ENCODE results near the gene ARAP3.
"Not testable (repeated sequence)": the region's sequence is repeated elsewhere in the genome, so short reads cannot be mapped to it uniquely, and the experiment has no call there.

Gene ARAP3

DNA sequence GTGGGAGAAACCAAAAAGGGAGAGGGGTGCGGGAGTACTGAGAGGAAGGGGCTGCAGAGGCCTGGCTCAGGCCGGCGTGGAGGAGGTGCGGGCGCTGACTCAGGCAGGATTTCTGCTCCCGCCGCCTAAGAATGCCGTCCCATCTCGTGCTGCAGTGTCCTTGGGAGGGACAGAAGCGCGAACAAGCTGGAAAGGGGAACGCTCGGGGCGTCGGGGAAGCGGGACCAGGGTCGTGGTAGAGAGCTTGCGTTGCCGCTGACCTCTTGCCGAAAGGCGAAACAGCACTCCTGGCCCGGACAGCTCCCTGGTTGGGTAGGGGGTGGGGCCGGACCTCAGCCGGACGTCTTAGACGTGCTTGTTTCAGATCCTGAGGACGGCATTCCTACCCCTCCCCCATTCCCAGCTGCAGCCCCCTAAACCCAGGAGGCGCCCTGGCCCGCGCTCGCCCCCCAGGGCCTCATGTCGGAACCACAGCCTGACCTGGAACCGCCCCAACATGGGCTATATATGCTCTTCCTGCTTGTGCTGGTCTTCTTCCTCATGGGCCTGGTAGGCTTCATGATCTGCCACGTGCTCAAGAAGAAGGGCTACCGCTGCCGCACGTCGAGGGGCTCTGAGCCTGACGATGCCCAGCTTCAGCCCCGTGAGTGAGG lies 44.1 kb downstream of the ARAP3 start:
- DNase-seq = peak; percentile 43 to 51

DNA sequence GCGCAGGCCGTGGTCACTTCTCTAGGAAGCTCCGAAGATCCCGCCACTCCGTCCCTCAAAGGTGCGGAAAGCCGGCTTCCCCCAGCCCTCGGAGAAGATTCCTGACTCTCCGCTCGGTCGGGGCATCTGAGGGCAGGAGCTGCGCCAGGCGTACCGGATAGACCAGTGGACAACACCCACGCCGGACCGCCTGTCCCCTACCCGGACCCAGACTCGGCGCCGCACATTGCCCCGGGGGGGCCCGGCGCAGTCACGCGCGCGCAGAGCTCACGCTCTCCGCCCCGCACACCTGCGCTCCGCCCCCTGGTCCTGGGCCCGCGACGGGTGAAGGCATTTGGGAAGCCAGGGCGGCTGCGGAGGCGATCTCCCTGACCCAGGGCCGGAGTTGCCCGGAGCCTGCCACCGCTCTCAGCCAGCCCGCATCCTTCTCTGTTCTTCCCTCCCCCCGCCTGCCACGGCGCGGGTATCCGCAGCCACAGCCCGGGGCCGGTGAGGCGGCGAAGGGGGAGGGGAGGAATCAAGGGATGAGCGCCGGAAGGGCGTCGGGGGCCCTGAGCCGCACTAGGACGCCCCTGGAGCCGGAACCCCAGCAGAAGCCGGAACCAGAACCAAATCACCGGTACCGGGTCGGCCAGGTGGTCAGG lies 44.8 kb downstream of the ARAP3 start:
- DNase-seq = peak; percentile 40 to 43

DNA sequence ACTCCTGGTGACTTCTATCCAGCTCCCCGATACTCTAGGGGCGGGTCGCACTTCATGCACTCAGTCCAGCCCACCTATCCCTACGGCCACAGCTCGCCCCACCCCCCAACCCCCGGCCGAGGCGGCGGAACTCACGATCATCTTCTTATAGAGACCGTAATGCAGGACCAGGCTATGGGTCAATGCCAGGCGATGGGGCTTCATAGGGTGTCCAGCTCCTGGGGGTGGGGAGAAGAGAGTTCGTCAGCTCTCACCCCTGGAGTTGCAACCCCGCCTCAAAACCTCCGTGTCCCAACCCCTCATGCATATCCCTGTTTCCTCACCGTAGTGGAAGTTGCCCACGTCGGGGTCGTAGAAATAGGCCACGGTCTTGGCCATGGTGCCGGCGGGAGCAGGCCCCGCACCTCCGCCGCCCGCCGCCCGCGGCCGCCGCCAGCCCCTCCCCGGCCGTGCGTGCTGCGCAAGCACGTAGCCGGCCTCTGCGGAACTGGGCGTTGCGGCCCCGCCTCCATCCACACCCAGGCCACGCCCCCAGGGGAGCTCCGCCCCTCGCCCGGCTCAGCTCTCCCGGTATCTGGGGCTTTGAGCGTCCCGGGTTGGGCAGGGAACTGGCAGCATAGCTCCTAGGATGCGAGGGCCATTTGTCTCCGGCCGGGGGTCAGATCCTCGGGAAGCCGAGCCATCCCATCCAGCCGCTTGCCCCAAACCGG lies 45.5 kb downstream of the ARAP3 start, which contains the start of the genes HDAC3 and RELL2:
Gene HDAC3, minus strand, starts transcription at position 437 of the 710 bp plus-strand sequence. Its CDS starts 59 bp downstream, at position 378.
Gene RELL2, plus strand, starts transcription at position 585 of the 710 bp plus-strand sequence. CDS start 1,229 bp downstream, outside the sequence.
- peak; percentile 90 to 93 for DNase-seq

DNA sequence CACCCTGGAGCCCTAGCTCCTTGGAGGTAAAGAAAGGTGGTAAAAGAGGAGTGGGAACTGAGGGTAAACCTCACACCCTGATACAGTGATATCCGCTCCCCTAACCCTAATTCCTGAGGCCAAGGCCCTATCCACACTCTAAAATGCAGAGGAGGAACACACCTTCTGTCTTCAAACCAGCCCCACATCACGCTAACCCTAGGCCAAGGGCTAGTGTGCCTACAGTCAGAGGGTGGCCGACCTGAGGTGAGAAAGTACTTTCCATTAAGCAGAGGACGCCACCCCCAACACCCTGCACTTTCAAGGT lies 46.0 kb downstream of the ARAP3 start:
- no peak for DNase-seq

DNA sequence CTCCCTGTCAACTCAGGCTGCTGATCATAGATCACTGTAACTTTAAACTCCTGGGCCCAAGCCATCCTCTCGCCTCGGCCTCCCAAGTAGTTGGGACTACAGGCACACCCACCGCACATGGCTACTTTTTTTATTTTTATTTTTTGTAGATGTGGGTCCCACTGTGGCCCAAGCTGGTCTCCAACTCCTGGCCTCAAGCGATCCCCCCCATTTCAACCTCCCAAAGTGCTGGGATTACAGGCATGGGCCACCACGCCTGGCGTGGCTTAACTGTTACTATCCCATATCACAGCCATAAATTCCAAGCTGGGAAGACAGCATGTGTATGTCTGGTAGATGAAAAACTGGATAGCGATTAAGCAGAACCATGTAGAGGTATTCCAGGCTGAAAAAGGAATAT lies 46.4 kb downstream of the ARAP3 start:
- DNase-seq = no peak

DNA sequence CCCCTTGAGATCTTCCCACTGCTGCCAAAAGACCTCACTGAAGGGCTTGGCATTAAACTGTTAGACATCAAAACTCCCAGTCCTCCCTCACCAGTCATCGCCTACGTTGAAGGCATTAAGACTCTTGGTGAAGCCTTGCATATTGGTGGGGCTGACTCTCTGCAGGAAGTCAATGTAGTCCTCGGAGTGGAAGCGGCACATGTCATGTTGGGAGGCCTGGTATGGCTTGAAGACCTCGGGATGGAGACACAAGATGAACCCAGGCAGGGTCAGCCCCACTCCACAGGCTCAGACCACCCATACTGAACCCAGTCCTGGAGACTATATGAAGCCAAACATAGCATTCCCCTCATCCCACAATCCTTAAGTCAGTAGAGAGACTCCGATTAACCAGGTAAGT lies 47.3 kb downstream of the ARAP3 start:
- DNase-seq = no peak

DNA sequence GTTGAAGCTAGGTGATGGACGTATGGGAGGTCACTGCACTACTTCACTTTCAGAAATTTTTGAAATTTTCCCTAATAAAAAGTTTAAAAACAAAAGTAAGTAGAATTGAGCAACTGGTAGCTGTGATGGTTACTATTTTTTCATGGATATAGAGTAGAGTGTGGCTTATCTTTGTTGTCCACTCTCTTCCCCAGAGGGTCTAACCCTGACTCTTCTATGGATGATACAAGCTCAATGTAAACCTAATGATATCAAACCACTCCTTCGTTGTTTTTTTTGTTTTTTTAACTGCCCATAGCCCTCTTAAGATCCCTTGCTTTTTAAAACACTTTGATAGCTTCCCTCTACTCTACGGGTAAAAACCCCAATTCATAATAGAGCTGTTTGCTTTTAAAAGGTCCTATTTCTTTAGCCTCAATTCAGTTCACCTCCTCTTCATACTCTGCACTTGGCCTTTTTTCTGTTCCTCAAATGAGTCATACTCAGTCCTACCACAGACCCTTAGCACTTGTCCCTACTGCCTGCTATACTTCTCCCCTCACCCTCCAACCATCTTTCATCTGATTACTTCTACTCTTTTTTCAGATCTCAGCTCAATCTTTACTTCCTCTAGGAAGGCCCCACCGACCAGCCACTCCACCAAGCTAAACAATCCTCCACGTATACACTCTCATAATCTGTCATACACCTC lies 48.0 kb downstream of the ARAP3 start:
- DNase-seq = no peak

DNA sequence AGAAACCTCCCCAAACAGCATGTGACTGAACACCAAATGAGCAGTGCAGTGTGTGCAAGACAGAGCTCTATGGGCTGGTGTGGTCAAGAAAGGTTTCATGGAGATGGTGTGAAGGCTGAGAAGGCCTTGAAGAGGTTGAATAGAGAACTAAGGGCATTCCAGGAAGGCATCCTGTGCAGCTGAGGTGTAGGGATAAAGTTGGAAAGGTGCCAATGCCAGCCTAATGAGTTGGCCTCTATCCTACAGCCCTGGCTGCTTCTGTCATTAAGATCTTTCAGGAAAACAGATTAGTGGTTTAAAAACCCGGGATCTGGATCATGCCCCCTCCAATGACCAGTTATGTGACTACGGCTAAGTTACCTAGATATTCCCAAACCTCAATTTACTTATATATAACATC lies 49.4 kb downstream of the ARAP3 start:
- no peak for DNase-seq

DNA sequence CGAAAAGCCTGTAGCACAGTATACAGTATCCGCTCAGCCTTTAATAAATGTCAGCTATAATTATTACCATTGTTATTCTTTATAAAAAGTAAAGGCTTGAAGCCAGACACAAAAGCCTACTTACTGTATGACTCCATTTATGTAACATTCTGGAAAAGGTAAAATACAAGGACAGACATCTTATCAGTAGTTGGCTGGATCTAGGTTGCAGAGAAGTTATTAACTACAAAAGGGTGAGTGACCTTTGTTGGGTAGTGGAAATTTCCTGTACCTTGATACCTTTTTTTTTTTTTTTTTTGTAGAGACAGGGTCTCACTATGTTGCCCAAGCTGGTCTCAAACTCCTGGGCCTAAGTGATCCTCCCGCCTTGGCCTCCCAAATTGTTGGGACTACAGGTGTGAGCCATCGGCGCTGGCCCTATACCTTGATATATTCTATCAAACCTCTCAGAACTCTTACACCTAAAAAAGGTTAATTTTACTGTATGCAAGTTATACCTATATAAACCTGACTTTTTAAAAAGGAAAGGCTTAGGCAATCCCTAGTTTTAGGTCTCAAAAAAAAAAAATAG lies 51.4 kb downstream of the ARAP3 start:
- no peak for DNase-seq

DNA sequence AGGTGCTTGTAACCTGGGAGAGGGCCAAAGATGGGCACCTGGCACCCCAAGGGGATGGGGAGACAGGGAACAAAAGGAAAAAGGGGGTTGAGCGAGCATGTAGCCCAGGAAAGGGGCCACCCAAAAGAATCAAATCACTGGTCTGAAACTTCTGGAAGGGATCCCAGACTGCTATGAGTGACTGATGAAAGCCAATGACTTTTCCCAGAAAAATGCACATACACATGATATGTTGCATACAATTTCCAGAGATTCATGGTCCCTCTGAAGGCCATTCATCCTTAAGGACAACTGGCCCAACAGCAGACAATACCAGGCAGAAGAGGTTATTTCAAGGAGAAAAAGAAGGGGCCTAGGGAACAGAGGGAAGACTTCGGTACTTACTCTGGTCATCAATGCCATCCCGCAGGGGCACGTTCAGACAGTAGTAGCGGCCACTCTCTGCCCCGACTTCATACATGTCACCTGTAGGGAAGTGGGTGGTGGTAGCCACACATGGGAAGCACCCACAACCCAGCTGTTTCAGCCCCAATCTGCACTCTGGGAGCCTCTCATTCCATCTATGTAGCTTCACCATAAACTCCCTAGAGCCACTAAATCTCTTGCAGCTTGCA lies 53.7 kb downstream of the ARAP3 start:
- no peak for DNase-seq

DNA sequence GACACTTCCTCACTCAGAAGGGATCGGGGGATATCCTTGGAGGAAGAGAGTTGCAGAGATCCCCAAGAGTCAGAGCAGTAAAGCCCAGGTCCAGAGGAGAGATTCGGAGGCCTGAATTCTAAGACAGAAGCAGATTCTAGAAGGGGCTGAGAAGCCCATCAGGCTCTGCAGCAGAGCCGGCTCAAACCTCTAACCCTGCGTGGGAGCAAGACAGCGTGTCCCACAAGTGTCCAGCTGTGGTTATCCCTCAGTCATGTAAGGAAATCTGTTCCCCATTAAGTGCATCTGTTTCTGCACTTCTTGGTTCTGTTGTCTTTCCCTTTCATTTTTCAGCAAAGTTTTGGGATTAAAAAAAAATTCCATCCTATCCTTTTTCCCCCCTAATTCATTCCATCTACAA lies 58.4 kb downstream of the ARAP3 start:
- DNase-seq = no peak

DNA sequence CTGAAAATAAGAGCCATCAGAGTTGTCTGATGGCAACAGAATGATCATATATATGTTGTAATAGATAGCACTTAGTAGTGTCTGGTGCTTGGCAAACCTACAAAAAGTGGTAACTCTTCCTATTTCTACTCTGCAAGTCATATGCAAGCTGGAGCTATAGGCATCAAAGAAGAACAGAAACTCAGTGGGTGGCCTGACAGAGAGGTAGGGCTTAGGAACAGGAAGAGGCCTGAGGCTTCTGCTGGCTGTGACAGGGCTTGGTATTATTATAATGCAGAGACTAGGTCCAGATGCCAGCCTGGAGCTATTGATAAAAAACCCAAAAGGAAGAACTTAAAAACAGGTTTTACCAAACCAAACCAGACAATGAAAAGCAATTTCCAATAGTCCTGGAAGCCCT lies 58.8 kb downstream of the ARAP3 start:
- no peak for DNase-seq

DNA sequence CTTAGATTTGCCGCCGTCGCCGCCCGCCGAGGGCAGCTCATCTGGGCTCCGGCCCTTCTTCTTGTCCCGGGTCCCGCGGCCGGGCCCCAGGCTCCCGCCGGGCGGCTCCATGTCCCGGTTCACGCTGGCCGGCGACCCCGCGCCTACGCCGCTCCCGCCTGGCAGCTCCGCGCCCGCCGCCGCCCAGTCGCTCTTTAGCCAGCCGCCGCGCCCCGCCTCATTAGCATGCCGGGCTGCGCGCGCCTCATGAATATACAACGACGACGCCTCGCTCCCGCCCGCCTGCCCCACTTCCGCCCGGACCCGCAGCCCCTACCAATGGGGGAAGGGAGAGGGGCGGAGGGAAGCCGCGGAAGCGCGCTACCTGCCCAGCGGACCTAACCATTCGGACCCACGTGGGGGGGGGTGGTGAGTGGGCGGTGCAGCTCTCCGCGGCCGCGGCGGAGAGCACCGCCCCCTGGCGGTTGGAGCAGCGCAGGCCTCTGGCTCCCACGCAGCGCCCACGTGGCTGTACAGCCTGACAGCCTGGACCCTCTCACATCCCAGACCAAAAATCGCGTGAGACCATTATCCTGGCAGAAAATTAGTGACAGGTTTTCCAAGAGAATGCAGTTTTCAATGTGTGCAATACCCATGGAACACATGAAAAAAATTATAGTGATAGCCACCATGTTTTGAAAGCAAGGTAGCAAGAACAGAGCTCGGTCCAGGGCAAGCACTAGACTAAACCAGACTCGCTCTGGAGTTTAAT lies 63.1 kb downstream of the ARAP3 start, which contains the start of gene DIAPH1:
Gene DIAPH1, minus strand, starts transcription at position 197 of the 751 bp plus-strand sequence. Its CDS starts 86 bp downstream, at position 111.
- DNase-seq = peak; percentile 99

DNA sequence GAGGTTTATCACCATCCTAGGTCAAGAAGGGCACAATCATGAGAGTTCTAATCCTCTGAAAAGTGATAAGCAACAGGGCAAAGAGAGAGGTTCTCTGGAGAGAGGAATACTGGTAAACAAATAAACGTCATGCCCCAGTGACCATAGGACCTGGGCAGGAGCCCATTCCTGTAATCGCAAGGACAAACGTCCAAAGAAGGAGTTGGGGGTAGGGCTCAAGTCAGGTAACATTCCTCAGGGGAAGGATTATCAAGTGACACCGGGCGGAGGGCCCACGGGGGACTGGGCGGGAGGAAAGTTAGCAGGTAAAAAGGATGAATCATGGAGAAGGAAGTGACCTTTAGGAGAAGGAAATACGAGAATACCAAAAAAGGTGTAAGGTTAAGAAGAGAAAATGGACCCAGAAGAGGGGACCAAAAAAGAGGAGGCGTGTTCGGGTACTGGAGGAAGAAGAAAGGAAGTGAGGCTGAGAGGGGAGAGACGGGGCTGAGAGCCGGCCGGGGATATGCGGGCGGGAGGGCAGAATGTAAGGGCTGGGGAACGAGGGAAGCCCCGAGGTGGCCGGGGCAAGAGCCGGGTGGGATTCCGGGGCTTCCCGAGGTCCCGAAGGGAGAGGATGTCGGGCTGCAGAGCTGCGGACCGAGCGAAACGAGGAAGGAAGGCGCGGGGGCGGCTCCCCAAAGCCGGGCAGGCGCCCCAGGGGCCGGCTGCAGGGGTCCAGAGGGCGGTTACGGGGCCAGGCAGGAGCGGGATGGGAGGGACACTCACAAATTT lies 63.8 kb downstream of the ARAP3 start:
- peak; percentile 50 to 56 for DNase-seq

DNA sequence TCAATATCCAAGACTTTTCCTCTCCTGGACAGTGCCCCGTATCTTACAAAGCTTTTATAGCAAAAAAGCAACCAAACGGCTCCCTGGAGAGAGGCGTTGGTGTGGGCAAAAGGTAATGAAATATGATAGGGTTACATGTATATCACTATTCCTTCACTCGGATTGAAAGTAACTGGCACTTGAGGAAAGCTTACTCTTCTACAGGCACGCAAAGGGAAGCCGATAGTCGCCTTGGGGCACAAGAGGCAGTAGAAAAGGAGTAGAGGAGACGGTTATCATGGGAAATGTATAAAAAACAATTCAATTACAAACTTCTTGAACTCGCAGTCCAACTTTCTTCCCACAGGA lies 64.4 kb downstream of the ARAP3 start:
- DNase-seq = no peak

DNA sequence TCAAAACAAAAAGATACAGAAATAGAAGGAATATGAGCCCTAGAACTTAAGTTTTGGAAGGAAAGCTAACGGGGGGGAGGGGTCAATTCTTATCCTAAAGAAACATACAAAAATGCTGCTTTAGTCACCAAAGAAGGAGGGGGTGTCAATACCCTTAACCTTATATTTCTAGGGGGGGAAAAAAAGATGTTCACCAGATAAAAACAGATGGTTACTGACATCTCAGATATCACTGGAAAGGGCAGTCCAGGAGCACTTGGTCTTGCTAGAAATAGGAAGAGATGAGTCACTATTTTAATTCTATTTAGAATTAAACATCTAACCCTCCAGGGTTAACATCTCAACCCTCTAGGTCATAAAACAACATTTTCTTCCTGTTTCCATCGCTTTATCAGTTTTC lies 64.9 kb downstream of the ARAP3 start:
- no peak for DNase-seq

DNA sequence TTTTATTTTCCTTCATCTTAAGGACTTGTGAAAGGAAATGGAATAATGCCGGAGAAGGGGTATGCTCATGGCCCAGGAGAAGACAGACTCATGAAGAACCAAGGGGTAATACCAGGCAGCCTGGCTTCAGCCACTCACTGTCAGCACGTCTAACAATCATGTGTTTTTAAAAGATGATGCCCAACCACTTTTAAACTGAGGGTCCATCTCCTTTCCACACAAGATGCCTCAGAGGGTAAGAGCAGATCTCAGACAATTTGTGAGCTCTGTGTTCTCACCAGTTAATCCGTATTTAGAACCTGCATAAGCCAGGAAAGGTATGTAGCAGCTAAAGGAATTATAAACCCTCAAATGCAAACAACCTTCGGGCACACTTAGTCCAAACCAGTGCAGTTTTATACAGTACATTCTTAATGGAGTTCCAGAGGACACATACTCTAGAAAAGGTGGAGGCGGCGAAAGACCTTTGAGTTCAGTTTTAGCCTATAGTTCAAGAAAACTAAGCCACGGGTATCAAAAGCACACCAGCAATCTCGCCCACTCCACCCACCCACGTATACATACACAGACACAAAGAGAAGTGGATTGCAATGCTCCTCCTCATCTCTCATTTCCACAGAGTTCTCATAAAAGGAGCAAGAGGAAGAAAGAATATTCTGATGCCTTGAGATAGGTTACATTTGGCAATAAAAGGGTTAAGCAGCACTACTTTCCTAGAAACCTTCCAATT lies 65.9 kb downstream of the ARAP3 start:
- peak; percentile 49 to 60 for DNase-seq

DNA sequence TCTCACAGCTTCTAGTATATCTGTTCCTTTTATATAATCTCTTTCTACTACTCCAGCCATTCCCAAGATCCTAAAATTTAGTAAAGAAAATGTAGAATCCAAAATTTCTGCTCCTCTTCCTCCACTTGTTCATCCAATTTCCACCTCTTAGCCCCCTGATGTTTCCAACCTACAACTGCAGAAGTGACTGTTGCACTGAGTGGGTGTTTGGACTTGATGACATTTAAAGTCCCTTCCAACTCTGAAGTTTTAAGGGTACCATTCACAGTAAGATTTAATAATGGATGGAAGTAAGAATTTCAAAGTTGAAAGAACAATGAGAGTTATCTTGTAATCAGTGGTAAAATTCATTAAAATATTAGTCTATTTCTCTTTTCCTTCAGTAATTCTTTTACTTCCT lies 68.7 kb downstream of the ARAP3 start:
- no peak for DNase-seq

DNA sequence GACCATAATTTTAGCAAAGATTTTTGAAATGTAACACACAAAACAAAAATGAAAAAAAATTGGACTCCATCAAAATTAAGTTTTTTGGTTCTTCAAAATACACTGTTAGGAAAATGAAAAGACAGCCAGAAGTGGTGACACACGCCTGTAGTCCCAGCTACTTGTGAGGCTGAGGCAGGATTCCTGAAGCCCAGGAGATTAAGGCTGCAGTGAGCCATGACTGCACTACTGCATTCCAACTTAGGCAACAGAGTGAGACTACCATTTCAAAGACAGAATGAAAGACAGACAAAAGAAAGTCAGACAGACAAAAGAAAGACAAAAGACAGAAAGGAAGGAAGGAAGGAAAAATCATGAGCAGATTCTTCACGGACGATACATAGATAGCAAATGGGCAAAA lies 70.7 kb downstream of the ARAP3 start:
- no peak for DNase-seq

DNA sequence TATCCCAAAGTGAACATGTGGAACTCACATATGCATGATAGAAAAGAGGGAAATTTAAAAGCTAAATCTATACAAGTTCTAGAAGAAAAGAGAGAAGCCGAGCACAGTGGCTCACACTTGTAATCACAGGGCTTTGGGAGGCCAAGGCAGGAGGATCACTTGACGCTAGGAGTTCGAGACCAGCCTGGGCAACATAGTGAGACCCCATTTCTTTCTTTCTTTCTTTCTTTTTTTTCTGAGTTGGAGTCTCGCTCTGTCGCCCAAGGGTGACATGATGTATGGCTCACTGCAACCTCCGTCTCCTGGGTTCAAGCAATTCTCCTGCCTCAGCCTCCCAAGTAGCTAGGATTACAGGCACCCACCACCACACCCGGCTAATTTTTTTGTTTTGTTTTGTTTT lies 72.1 kb downstream of the ARAP3 start:
- not testable (repeated sequence) for DNase-seq

Measured in activated CD4-positive, alpha-beta T cell treated with anti-CD3 and anti-CD28 coated beads, Interleukin-2, amount 50 U/mL, for 4 hours (primary cell).